NCI-H1436 (cell line): Measurements from ENCODE around the gene C2CD2L.
A peak's percentile ranks its signal among the peaks of the same experiment; 100 is the strongest.
"Not testable (repeated sequence)": the region's sequence is repeated elsewhere in the genome, so short reads cannot be mapped to it uniquely, and the experiment has no call there.

Experiments used
- DNase-seq: peaks from one replicate; lab custom pipeline; 2025; lab: John Stamatoyannopoulos, UW

C2CD2L gene

GRCh38 chr11:119106564-119107537 is at the start of gene C2CD2L:
Gene C2CD2L (plus strand): TSS chr11:119107344. CDS start chr11:119107742, 398 bp downstream.
- DNase-seq: peak; percentile 90

- DNase-seq: not testable (repeated sequence)
Measured at GRCh38 chr11:119059128-119059527, 48.0 kb upstream of the C2CD2L start.

GRCh38 chr11:119061256-119061655 is 45.9 kb upstream of the C2CD2L start:
- DNase-seq: no peak

GRCh38 chr11:119062779-119063178 is 44.4 kb upstream of the C2CD2L start:
- DNase-seq: no peak

DNA sequence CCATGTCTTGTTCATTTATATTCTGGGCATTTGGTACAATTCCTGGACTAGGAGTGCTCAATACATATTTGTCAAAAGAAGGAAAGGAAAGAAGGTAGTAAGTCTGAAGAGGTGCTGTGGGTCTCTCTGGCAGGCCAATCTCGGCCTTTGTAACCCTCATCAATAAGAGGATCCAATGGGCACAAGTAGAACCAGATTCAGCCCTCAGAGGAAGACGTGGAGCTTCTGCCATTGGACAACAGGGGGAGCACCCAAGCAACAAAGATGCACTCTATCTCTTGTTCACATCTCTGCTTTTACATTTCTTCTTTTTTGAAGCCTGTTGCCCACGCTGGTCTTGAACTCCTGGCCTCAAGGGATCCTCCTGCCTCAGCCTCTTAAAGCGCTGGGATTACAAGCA is 41.8 kb upstream of the C2CD2L start:
- DNase-seq: no peak

GRCh38 chr11:119067371-119068222 is 39.5 kb upstream of the C2CD2L start, which contains the start of gene VPS11:
Gene VPS11 (plus strand): TSS chr11:119067818. CDS start chr11:119067824, 6 bp downstream.
- peak; percentile 93 for DNase-seq

DNA sequence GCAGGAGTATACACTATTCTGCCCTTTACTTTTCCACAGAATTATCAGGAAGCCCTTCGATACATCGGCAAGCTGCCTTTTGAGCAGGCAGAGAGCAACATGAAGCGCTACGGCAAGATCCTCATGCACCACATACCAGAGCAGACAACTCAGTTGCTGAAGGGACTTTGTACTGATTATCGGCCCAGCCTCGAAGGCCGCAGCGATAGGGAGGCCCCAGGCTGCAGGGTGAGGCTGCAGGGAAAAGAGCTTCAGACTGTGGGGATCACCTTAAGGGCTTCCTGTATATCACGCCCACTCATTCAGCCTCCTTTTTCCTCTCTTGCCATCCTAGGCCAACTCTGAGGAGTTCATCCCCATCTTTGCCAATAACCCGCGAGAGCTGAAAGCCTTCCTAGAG is 29.3 kb upstream of the C2CD2L start:
- no peak for DNase-seq

DNA sequence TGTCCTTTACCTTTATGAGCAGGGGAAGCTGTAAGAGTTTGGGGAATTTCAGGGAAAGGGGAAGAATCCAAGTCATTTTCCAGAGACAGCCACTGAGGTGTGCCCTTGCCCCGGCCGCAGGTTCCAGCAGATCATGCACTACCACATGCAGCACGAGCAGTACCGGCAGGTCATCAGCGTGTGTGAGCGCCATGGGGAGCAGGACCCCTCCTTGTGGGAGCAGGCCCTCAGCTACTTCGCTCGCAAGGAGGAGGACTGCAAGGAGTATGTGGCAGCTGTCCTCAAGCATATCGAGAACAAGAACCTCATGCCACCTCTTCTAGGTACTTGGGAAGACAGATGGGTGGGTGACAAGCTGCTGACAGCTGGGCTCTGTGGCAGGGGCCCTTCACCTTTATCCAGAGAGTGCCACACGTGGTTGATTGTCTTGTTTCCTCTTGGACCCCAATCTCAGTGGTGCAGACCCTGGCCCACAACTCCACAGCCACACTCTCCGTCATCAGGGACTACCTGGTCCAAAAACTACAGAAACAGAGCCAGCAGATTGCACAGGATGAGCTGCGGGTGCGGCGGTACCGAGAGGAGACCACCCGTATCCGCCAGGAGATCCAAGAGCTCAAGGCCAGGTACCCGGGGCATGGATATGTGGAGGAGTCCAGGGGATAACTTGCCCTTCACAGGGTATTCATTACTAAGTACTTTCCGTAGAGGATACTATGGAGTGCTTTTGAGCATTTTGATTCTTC is 28.3 kb upstream of the C2CD2L start:
- no peak for DNase-seq

DNA sequence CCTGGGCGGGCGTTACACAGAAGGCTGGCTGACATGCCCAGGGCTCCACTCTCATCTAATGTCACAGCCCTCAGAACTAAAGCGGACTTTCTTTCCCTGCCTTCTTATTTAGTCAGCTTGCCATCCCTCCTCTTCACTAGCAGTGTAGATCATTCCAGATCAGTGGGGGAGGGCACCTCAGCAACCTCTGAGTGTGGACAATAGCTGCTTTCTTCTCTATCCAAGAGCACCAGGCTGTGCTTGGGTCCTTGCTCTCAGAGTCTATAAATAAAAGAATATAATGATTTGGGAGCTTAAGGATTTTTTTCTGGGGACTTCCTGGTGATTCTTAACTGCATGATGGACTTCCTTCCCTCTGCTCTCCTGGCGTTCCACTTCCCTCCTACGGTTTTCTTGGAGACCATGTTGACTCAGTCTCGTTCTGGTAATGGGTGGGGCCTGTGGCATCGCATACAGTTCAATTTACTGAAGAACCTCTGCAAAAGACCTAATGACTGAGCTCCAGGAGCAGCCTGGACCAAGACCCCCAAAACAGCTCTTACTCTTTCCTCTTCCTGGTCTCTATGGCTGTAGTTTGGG is 25.4 kb upstream of the C2CD2L start:
- no peak for DNase-seq

DNA sequence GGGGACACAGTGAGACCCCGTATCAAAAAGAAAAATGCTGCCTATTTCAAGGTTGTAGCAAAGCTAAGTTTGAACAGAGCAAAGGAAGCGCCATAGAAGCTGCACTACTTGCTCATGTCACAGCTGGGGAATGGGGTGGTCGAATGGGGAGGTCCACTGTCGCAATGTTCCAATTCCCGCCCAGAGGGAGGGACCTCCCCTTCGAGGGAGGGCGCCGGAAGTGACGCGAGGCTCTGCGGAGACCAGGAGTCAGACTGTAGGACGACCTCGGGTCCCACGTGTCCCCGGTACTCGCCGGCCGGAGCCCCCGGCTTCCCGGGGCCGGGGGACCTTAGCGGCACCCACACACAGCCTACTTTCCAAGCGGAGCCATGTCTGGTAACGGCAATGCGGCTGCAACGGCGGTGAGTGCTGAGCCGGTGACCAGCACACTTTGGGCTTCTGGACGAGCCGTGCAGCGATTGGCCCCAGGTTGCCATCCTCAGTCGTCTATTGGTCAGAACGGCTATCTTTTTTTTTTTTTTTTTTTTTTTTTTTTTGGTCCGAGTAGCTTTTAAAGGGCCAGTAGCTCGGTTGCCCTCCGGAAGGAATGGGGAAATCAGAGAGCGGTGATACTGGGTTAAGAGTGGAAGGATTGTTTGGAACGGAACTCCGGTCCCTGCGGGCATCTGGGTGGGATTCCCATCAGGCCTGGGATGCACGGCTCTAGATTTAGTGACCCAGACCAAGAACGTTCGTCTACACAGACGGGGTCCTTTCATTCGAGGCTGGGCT is 22.3 kb upstream of the C2CD2L start, which contains the start of gene HMBS:
HMBS (plus strand) TSS at position 219 of the 774 bp plus-strand sequence; CDS start at position 372, 153 bp downstream.
- peak; percentile 86 for DNase-seq

DNA sequence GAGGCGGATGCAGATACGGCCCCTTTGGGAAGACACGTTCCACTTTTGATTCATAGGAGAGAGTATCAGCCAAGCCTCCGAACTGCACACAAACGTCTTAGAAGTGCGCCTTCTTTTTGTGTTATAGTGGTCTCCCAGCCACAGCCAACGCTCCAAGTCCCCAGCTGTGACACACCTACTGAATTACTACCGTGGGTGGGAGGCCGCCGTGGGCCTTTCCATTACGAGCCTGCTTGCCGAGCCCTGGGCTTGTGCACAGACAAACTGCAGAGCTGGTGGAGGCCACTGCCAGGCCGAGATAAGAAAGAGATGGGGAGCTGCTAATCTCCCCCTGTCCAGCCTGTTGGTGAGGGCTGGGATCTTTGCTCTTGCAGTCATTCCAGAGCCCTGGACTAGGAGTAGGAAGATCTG is 21.7 kb upstream of the C2CD2L start:
- no peak for DNase-seq

GRCh38 chr11:119087123-119087522 is 20.0 kb upstream of the C2CD2L start:
- no peak for DNase-seq

DNA sequence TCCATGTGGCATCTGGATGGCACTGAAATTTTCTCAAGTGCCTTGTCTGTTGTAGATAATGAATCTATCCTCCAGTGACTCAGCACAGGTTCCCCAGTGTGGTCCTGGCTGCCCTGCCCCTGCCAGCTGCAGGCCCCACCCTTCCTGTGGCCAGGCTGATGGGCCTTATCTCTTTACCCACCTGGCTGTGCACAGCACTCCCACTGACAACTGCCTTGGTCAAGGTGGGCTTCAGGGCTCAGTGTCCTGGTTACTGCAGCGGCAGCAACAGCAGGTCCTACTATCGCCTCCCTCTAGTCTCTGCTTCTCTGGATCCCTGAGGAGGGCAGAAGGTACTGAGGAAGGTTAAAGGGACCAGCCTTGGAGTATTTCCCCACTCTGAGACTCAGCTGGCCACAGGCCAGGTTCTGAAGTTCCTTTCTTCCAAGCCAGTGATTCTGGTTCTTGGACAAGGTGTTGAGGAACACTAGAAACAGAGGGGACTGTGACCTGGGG is 19.4 kb upstream of the C2CD2L start:
- DNase-seq: no peak

DNA sequence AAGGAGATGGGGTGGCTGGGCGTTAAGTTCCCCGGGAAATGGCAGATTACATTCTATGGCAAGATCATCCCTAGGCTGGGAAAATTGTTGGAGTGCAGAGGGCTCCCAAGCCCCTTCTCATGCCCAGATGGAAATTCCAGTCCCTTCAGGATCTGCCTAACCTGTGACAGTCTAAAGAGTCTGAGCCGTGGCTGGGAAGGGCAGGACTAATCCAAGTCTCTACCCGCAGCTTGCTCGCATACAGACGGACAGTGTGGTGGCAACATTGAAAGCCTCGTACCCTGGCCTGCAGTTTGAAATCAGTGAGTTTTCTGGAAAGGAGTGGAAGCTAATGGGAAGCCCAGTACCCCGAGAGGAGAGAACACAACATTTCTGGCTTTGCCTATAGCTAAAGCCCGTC is 18.7 kb upstream of the C2CD2L start:
- no peak for DNase-seq

DNA sequence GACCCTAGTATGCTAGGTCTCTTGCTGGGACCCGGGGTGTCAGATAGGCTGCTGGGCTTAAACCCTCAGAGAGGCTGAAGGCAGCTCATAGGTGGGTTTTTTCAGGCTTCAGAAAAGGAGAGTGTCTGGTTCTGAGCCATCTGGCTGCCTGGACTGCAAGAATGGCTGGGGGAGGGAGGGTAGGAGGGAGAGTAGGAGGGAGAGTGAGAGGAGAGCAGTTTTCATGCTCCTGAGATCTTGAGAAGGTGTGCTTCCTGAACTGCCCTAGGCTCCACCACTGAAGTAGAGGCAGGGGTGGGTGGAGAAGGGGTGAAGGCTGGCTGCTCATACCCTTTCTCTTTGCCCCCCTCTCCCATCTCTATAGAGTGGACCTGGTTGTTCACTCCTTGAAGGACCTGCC is 17.8 kb upstream of the C2CD2L start:
- no peak for DNase-seq

- DNase-seq: no peak
Measured at GRCh38 chr11:119091178-119091577, 16.0 kb upstream of the C2CD2L start.

- no peak for DNase-seq
Measured at GRCh38 chr11:119091966-119092879, 14.9 kb upstream of the C2CD2L start.

DNA sequence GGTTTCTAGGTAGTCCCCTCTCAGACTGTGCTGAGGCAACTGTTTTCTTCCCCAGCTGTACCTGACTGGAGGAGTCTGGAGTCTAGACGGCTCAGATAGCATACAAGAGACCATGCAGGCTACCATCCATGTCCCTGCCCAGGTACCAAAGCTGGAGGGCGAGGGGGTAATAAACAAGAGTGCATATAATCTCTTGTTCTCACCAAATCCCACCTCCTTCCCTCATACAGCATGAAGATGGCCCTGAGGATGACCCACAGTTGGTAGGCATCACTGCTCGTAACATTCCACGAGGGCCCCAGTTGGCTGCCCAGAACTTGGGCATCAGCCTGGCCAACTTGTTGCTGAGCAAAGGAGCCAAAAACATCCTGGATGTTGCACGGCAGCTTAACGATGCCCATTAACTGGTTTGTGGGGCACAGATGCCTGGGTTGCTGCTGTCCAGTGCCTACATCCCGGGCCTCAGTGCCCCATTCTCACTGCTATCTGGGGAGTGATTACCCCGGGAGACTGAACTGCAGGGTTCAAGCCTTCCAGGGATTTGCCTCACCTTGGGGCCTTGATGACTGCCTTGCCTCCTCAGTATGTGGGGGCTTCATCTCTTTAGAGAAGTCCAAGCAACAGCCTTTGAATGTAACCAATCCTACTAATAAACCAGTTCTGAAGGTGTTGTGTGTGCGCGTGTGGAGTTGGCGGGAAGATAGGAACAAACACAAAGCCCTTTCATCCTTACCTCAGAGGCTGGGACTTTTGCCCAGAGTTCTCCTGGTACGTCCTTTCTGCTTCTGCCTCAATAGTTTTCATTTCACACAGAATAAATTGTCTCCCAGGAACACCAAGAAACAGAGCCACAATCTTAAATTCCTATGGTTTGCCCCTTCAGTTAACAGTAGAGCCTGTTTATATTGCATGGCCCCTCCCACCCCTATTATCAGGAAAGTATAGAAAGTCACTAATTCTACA is 14.0 kb upstream of the C2CD2L start:
- DNase-seq: no peak
